Measurements from ENCODE around the gene MAST1.
A peak's percentile ranks its signal among the peaks of the same experiment; 100 is the strongest.
"Not testable (repeated sequence)": the region's sequence is repeated elsewhere in the genome, so short reads cannot be mapped to it uniquely, and the experiment has no call there.

Gene MAST1

DNA sequence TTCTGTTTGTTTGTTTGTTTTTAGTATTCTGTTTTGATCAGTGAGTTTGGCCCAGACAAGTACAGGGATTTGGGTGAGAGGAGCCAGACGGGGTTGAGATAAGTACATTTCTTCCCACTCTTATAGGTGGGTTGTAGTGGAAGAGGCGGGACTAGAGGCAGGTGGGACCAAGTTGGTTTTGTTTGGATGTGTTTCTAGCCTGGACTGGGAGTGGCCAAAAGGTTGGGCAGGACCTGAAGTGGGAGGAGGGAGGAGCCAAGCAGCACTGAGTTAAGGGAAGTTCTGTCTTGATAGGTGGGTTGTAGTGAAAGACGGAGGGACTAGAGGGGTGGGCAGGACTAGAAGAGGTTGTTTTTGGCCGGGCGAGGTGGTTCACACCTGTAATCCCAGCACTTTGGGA lies 33.9 kb downstream of the MAST1 start:
- DNase-seq (ENCODE audit: low read depth), result no peak

GRCh38 chr19:12872941-12873890 lies 34.9 kb downstream of the MAST1 start:
- peak; percentile 63 for DNase-seq (ENCODE audit: low read depth)

GRCh38 chr19:12873891-12874745 lies 35.8 kb downstream of the MAST1 start:
- no peak for DNase-seq (ENCODE audit: low read depth)

DNA sequence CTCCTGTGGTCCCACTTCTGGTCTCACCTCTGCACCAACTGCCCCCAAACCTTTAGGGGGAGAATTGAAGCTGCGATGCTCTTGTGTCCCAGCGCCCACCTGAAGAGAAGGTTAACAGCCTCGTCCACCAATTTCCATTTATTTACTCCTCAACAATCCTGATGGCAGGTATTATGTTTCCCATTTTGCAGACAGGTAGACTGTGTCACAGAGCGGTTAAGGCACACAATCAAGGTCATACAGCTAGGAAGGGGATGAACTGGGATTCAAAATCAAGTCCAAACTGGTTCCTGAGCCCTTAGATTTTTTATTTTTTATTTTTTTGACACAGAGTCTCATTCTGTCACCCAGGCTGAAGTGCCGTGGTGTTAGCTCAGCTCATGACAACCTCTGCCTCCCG lies 36.8 kb downstream of the MAST1 start:
- DNase-seq (ENCODE audit: low read depth), result no peak

- DNase-seq (ENCODE audit: low read depth), result peak; percentile 40
Observed at GRCh38 chr19:12880551-12881171, 42.3 kb downstream of the MAST1 start.

GRCh38 chr19:12881172-12881808 lies 43.0 kb downstream of the MAST1 start, which contains the start of gene DNASE2:
Gene DNASE2 (minus strand): TSS chr19:12881449. CDS start chr19:12881375, 74 bp downstream.
- peak; percentile 93 for DNase-seq (ENCODE audit: low read depth)

- DNase-seq (ENCODE audit: low read depth), result no peak
Observed at GRCh38 chr19:12882589-12882988, 44.3 kb downstream of the MAST1 start.

DNA sequence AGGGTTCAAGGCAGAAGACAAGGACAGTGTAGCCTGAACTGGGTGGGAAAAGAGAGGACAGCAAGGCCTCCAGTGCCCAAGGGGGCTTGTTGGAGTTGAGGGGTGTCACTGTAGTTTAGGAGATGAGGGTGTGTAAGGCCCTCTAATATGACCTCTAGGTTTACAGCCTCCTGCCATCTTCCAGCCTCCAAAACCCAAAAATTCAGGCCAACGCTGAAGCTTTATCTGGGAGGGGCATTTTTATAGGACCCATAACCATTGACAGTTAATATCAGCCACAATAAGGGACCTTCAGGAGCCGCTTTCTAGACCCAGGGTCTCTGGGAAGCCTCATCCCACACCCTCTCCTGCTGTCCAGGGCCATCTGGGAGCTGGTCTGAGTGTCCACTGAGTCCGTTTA lies 45.9 kb downstream of the MAST1 start:
- no peak for DNase-seq (ENCODE audit: low read depth)

GRCh38 chr19:12884627-12884925 lies 46.3 kb downstream of the MAST1 start:
- DNase-seq (ENCODE audit: low read depth), result no peak

GRCh38 chr19:12884926-12885748 lies 46.8 kb downstream of the MAST1 start:
- DNase-seq (ENCODE audit: low read depth), result peak; percentile 47

DNA sequence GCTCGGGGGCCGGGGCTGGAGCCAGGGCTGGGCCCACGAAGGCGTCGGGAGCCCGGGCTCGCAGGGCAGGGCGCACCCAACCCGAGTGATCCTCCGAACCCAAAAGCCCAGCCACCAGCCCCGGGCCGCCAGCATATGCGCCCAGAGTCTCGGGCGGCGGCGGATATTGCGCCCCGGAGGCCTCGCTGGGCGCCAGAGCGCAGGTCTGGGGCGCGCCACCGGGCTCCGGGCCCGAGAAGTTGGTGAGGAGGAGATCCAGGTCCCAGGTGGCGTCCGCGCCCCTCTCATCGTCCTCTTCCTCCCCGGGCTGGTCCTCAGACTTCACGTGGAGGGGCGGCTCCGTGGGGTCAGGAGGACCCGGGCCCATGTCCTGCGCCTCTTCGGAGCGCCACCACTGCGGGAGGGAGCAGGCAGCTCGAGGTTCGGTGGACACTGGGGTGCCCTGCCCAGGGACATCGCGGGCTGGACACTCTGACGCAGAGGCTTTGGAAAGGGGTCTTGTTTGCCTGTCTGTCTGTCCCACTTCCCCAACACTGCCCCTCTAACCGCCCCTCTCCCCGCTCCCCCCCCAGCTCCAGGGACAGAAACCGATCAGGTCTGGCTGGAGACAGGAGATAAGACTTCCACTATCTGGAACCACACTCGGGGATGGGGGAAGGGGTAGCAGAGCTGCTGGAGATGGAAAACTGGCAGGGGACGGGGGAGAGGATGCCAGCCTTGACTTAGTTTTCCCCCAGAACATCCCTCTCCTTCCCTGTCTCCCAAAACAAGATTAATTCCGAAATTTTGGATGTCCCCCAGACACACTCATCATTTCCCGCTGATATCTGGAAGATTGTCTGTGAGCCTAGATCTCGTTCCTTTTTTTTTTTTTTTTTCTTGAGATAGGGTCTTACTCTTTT lies 47.7 kb downstream of the MAST1 start:
- no peak for DNase-seq (ENCODE audit: low read depth)

DNA sequence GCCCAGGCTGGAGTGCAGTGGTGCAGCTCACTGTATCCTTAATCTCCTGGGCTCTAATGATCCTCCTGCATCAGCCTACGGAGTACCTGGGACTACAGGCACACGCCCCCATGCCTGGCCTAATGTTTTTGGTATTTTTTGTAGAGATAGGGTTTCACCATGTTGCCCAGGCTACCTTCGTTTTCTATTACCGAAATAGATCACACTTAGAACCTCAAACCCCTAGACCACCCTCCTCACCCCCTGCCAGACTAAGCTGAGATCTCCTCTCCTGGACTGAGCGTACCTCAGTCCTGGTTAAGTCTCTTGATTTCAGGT lies 48.3 kb downstream of the MAST1 start:
- DNase-seq (ENCODE audit: low read depth), result no peak

DNA sequence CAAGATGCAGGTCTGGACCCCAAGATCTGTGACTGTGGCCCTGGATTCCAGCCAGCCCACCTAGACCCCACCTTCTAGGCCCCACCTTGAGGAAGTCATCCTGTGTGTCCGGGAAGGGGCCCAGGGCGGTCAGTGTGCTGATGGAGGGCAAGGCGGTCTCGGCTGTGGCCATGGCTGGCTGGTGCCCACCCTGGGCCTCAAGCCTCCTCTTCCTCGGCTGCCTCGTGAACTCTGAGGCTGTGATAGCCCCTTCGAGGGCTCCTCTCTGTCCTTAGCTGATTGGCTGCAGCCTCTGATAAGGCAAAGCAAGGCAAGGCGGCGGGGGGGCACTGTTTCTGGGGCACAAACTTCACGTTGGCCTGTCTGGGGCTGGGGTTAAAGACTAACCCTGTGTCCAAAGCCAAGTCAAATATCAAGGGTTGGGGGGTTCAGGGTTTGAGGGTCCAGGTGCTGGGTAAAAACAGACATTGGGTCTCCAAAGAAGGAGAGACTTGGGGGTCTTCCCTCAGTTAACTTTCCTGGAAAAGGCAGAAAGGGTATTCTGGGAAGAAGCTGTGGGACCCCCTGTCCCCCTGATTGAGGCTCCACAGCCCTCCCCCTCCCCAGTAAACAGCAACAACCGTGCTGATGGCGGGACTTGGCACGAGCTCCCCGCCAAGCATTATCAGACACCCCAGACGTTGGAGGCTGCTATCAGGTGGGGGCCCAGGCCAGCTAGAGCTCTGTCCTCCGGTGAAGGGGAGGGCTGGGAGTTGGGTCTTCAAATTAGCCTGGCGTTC lies 48.8 kb downstream of the MAST1 start, which contains the start of gene KLF1:
TSS of gene KLF1 (minus strand) at position 233 of the 779 bp plus-strand sequence. CDS start at position 172, 61 bp downstream.
- no peak for DNase-seq (ENCODE audit: low read depth)

- no peak for DNase-seq (ENCODE audit: low read depth)
Observed at GRCh38 chr19:12888006-12888603, 49.8 kb downstream of the MAST1 start.

DNA sequence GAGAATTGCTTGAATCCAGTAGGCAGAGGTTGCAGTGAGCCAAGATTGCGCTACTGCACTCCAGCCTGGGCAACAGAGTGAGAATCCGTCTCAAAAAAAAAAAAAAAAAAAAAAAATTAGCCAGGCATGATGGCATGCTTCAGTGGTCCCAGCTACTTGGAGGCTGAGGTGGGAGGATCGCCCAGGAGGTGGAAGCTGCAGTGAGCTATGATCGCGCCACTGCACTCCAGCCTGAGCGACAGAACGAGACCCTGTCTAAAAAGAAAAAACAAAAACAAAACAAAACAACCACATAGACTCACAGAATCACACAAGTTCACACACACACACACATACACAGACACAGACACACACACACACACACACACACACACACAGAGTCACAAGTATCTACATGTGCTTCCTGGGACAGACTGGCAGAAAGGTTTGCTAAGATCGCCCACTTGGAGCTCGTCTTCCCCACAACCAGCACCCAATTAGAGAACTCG lies 52.0 kb downstream of the MAST1 start:
- DNase-seq (ENCODE audit: low read depth), result not testable (repeated sequence)

DNA sequence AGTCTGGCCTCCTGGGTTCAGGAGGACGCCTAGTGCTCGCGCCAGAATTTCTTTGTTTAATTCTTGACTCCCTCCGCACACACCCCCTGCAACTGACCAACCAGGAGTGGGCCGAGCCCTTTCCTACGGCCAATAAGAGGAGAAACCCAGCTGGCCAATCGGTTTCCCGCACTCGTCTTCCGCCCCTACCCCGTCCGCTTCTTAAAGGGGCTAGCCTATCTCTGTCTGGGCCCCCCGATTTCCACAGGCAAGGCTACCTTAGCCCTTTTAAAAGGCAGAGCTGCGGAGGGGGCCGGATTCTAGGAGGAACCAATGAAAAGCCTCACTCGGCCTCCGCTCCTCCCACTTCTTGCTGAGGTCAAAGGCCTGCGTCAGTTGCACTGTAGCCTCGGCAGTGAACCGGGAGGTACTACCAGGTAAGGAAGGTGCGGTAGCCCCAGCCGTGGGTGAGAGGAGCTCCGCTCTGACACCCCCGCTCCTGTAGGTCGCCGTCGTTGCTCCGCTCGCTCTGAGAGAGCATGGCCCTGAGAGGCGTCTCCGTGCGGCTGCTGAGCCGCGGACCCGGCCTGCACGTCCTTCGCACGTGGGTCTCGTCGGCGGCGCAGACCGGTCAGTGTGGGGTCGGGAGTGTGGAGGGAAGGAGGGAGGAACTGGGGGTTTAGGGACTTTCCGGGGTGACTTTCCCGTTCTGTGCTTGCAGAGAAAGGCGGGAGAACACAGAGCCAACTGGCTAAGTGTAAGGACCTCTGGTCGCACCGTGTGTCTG lies 52.7 kb downstream of the MAST1 start, which contains the start of gene GCDH:
TSS of gene GCDH (plus strand) at position 374 of the 766 bp plus-strand sequence. CDS start at position 519, 145 bp downstream.
- DNase-seq (ENCODE audit: low read depth), result peak; percentile 100

GRCh38 chr19:12891553-12892021 lies 53.3 kb downstream of the MAST1 start:
- DNase-seq (ENCODE audit: low read depth), result peak; percentile 21

DNA sequence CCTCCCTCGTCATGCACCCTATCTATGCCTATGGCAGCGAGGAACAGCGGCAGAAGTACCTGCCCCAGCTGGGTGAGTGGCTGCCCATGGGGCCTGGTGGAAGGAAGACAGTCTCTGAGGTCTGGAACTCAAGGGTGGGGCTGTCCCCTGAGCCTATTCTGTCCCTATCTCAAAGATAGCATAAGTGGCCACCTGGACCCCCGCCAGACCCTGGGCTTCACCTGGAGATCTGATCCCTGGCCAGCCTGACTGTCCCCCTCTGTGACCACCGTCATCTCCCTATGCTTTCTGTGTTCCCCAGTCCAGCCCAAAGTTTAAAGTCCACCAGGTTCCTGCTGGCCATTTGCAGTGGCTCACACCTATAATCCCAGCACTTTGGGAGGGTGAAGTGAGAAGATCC lies 55.3 kb downstream of the MAST1 start:
- no peak for DNase-seq (ENCODE audit: low read depth)
